ENCODE measurements around the gene BOD1.
A peak's percentile ranks its signal among the peaks of the same experiment; 100 is the strongest.

Gene BOD1

DNA sequence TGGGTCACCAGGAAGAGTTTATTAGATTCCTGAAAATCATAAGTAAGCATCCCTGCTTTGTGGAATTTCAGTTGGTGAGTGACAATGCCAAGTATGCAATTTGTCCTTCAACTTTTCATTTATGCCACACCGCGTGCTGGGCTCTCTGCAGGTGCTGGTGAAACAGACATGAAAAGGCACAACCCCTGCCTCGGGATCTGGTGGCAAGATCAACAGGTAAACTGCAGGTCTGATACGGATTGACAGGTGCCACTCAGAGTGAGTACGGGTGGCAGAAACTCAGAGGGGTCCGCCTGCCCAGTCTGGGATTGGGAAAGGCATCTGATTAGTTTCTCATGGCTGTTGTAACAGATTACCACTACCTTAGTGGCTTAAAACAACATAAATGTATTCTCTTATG lies 40.5 kb downstream of the BOD1 start:
- no peak for DNase-seq

GRCh38 chr5:173574983-173575382 lies 41.5 kb downstream of the BOD1 start:
- no peak for DNase-seq

GRCh38 chr5:173573126-173573960 lies 43.1 kb downstream of the BOD1 start:
- peak; percentile 72 to 74 for DNase-seq

- DNase-seq = no peak
Measured at GRCh38 chr5:173572431-173573125, 43.9 kb downstream of the BOD1 start.

GRCh38 chr5:173570321-173571090 lies 45.9 kb downstream of the BOD1 start:
- DNase-seq = no peak

DNA sequence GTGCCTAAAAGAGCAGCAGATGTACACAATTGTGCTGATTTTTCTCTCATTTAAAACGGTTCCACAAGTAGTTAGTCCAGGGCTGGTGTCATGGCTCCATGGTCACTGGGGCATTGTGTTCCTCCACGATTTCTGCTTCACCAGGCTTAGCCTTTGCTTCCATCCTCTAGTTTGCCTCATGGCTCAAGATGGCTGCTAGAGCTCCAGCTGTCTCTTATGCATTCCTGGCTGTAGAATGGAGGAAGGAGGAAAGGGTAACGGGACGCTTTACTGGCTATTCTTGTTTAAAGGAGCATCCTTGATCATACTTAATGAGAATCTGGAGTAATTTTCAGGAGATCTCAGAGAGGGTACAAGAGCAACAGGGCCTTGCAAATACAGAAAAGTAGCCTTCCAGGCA lies 47.7 kb downstream of the BOD1 start:
- DNase-seq = no peak

GRCh38 chr5:173568128-173568527 lies 48.3 kb downstream of the BOD1 start:
- DNase-seq = no peak

- DNase-seq = no peak
Measured at GRCh38 chr5:173567548-173567947, 48.9 kb downstream of the BOD1 start.

DNA sequence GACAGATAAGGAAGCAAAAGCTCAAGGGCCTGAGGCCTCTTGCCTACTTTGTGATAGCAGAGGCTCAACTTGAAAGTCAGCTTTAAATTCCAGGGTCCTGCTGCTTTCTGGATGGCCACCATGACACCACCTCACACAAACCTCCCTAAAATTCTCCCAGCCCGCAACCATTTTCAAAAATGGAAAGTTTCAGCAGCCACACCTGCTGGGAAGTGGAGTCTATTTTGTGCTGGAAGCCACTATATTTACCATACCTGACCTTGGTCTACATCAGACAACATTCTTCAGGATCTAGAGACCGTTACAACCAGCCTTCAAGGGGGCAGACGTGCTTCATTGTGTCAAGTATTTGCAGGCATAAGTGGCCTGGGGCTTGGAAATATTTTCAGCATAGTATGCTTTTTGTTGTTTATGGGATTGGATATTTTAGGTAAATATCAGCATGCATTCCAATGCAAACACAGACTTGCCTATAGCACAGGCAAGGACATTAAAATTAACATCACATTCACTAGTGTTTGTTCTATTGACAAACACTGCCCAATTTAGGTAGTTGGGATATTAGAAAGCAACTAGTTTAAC lies 50.9 kb downstream of the BOD1 start:
- no peak for DNase-seq

- no peak for DNase-seq
Measured at GRCh38 chr5:173564106-173564505, 52.3 kb downstream of the BOD1 start.

DNA sequence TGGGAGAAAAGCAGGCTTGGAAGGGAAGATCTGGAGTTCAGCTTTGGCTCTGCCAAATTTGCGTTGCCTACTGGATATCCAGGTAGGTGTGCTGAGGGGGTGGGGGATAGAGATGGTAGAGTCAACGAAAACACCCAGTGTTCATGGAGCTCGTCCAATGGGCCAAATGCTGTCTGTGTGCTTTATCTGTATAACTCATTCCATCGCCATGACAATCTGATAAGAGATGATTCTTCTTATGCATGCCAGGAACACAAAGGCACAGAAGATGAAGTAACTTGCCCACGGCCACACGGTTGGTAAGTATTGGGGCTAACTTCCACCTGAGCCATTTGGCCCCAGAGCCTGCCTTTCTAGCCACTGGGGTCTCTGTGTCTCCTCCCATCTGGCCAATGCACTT lies 53.2 kb downstream of the BOD1 start:
- DNase-seq = no peak

- no peak for DNase-seq
Measured at GRCh38 chr5:173562451-173562850, 54.0 kb downstream of the BOD1 start.

Data from stimulated activated CD4-positive, alpha-beta T cell treated with anti-CD3 and anti-CD28 coated beads, Interleukin-2, amount 100 ng/mL, for 24 hours (primary cell).